Measurements from ENCODE around the gene AGBL3.
A peak's percentile ranks its signal among the peaks of the same experiment; 100 is the strongest.

The AGBL3 gene

DNA sequence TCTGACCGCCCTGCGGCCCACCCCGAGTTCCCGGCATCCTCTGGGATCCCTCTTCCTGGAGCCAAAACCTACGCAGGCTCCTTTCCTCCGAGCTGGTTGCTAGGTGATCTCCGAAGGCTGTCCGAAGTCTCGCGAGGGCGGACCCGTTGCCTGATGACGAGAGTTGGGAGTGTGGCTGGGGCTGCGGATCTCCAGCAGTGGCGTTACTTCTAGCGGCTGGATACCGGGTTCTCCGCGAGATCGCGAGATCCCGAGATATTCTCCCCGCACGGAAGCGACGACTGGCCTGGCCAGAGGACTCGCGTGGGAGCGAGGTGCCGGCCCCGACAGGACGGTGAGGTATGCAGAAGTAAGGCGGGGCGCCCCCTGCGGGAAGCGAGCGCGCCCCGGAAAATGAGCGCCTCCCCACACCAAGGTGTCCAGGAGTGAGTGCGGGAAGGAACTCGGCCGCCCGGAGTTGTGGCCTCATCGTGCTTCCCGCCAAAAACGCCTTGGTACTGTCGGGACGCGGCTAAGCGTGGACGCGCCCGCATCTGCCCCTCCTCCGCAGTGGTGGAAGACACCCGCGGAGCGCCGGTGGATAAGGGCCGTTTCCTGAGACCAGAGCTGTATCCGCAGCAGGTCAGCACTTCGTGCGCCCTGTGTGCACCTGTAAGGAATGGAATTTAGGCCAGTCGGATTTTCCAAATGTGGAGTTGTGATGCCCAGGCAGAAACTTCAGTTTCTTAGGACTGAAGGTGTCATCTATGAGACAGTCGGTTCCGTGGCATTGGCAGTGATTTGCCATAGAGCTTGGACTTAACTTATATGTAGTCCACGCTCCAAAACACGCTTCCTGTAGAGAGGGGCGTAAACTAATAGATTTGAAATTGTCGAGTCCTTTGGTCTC, at the start of gene AGBL3:
Gene AGBL3 (plus strand): TSS at position 146 of the 889 bp plus-strand sequence. CDS start 1,426 bp downstream, outside the sequence.
- peak; percentile 92 for DNase-seq (ENCODE audit: low read depth)

GRCh38 chr7:134936893-134937510, 49.3 kb upstream of the AGBL3 start:
- no peak for DNase-seq (ENCODE audit: low read depth)

- no peak for DNase-seq (ENCODE audit: low read depth)
Observed at GRCh38 chr7:134938141-134938540, 48.2 kb upstream of the AGBL3 start.

DNA sequence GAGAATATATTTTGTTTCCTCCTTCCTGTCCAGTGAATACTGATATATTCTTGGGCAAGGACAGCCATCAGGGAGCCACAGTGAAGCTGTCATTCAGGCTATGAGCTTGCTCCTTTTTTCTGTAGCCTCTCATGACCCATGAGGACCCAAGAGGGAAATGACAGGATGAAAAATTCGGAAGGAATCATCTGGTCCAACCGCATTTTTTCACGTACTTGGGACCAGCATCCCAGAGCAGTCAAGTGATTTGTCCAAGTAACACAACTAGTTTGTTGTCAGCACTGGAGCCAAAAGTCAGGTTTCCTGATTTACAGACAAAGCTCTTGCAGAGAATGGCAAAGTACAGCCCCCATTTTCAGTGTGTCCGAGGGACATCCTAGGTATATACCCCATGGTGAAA, 47.2 kb upstream of the AGBL3 start:
- DNase-seq (ENCODE audit: low read depth) = no peak

DNA sequence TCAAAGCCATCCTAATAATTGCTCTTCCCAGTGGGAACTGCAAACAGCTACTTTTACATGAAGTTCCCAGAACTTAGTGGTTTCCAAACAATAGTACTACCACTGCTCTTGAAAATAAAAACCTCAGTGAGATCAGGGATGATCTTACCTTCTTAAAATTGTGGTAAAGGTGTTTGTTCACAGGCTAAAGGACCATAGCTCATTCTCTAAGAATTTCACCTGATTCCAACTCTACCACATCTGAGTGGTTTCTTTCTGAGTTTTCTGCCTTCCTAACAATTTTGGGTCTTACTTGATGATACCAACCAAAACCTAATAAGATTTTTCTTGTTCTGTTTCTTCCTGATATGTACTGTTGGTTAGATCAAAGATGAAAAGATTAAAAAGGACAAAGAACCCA, 45.6 kb upstream of the AGBL3 start:
- DNase-seq (ENCODE audit: low read depth) = no peak

DNA sequence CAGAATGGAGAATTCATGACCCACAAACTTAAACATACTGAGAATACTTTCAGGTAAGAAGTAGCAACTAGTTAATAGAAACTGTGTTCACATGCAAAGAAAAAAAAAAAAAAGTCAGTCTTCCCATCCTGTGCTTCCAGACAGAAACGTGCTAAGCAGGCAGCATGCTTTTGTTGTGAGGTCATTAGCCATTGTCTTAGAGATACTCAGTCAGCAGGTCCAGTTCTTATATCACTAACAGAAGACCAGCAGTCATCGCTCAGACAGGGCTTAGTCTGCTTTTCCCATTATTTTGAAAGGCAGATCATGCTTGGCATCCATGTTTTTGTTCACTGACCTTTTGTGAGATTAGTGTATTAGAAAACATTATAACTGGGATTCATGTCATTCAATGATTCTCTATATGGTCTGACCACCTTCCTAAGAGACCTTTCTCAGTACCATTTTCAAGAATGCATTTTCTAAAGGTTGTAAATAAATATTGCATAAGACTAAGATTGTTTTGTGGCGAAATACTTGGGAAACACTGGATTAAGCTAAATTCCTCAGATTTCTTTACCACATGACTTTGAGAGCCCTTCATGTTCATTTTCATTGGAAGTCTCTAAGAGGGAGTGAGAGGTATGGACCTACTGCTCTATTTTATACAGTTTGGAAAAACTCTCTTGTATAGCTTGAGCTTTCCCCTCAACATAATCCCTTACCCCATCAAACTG, 45.0 kb upstream of the AGBL3 start:
- peak; percentile 96 for DNase-seq (ENCODE audit: low read depth)

DNA sequence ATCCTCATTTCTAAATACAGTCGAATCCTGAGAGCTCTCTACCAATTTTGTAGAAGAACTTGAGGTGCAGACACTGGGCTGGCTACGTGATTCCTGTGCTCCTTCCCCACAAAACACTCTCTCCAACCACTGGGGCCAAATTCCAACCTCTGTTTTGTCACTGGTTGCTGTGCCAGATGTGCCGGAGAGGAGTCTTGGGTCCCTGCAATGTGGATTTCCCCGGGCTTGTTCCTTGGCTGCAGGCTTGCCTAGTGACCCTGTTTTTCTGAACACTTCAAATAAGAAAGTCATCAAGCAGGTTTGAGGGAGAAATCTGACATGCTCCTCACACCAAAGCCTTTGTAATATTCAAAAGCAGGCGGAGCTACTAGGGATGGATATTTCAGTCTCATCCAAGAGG, 44.4 kb upstream of the AGBL3 start:
- no peak for DNase-seq (ENCODE audit: low read depth)

- DNase-seq (ENCODE audit: low read depth) = no peak
Observed at GRCh38 chr7:134942690-134943466, 43.4 kb upstream of the AGBL3 start.

- DNase-seq (ENCODE audit: low read depth) = peak; percentile 44
Observed at GRCh38 chr7:134943785-134944400, 42.4 kb upstream of the AGBL3 start.

DNA sequence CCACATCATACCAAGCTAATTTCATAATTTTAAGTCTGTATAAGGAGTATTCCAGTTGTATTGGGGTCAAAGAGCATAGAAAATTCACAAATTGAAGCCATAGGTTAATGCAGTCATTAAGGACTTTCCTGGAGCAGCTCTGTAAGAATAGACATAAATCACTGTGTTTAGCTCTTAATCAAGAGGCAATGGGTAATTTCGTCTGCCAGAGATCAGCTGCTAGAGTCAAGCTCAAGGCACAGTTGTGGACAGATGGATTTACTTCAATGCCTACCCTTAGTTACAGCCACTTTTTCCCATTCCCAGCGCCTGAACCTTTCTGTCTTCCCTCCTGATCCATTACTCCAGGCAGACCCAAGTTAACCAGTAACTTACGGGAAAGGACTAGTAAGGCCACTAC, 40.6 kb upstream of the AGBL3 start:
- DNase-seq (ENCODE audit: low read depth) = no peak

DNA sequence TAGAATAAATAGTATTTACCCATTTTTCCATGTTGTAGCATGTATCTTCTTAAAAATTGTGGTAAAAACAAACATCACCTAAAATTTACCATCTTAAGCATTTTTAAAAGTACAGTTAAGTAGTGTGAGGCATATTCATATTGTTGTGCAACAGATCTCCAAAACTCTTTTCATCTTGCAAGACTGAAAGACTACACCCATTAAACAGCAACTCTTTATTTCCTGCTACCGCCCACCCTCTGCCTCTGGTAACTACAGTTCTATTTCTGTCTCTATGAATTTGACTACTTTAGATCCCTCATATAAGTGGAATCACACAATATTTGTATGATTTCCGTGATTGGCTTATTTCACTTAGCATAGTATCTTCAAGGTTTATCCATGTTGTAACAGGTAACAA, 40.0 kb upstream of the AGBL3 start:
- peak; percentile 63 for DNase-seq (ENCODE audit: low read depth)

GRCh38 chr7:134947329-134947728, 39.0 kb upstream of the AGBL3 start:
- DNase-seq (ENCODE audit: low read depth) = no peak

DNA sequence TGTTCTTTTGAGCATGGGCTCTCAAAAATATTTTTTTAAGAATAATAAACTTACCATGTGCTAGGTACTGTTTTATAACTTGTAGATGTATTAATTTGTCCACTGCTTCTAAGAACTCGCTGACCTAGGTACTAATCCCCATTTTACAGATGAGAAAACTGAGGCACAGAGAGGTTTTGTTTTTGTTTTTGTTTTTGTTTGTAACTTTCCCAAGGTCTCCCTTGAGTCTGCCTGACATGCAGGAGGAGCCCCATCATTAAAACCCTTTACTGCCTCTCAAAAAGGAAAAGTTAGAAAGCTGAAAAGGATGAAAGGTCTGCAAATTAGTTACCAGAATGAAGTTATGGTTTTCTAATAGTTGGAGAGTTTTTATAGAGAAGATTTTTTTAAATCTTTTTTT, 38.5 kb upstream of the AGBL3 start:
- no peak for DNase-seq (ENCODE audit: low read depth)

DNA sequence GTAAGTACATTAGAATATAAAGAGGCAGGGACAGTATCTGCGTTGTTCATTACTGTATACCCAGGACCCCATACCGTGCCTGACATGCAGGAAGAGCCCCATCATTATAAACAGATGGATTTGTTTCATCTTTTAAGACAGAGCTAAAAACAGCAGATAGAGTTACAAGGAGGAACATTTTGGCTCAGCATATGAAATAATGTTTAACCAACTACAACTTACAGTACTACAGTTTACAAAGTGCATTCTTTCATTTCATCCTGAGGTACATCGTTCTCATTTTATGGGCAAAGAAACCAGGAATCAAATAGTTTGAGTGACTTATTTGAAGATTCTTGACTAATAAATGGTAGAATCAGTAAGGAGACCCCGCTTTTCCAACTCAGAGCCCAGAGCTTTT, 38.1 kb upstream of the AGBL3 start:
- DNase-seq (ENCODE audit: low read depth) = no peak

DNA sequence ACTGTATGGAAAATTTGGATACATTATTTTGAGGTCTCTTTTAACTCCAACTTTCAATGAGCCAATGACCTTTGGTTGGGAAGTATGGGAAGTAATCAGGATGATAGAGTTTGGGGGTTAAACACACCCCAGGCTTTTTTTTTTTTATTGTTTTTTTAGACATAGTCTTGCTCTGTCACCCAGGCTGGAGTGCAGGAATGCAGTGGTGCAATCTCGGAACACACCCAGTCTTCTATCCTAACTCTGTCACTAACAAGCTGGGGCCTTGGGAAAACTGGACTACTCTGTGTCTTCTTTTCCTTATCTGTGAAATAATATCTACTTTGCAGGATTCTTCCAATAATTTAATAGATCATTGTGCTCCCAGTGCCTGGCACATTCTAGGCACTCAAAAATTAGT, 37.6 kb upstream of the AGBL3 start:
- peak; percentile 54 for DNase-seq (ENCODE audit: low read depth)

- DNase-seq (ENCODE audit: low read depth) = peak; percentile 74
Observed at GRCh38 chr7:134949171-134949570, 37.1 kb upstream of the AGBL3 start.

DNA sequence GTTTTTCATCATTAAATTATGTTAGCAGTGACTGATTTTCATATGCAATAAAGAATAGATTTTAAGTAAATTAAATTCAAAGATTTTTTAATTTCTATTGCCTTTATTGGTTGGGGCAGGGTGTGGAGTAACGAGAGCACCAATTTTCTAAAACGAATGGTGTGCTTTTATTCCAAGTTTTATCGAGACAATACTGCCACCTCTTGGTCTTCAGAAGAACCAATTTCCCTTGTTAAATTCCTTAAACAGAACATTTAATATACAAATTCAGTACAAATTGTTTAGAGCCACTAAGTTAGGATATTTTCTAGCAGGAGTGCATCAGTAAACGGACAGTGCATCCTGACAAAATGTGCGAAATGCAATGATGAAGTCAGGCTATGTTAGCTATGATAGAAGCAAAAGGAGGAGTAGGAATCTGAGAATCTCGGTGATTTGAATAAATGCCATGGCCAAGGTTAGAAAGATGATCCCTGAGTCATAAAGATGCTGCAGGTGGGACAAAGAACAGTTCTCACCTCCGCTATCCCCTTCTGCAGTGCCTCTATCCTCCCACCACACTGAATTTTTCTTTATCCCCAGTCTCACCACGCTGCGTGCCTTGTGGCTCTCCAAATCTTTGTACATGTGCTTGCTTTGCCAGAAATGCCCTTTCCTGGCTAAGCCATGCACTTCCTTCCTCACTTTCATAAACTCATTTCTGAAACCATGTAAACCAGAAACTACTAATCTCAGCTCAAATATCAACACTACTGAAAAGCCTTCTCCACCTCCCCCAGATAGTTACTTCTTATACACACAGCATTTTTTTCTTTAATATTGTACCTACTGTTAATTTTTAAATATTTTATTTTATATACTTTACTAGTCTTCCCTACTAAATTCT, 31.9 kb upstream of the AGBL3 start:
- peak; percentile 43 for DNase-seq (ENCODE audit: low read depth)

DNA sequence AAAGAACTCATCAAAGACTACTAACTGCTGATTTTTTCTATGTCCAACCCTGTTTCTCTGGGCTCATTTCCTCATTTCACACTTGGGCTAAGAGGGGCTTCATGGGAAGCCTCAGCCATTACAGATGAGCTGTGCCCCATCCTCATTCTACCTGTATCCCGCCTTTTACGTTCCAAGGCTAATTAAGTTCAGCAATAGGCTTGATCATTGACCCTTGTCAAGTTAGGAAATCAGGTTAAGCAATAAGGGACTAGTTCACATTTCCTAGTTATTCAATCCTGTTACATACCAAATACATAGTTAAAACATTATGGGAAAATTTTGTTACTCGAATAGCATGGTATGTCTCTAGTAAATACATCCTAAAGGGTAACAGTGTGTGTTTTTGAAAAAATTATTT, 29.3 kb upstream of the AGBL3 start:
- no peak for DNase-seq (ENCODE audit: low read depth)

DNA sequence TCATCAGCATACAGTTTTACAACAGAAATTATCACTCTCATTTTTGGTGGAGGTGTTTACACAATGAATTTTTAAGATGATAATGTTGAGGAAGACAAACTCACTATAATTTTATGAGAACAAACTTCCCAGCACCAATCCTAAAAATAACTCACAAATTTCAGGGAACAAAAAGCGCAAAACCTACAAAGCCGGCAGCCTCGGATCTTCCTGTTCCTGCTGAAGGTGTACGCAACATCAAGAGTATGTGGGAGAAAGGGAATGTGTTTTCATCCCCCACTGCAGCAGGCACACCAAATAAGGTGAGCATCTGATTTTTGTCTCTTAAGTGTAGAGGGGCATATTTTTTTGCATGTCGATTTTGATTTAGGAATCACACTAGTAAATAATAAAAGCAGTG, 26.5 kb upstream of the AGBL3 start:
- DNase-seq (ENCODE audit: low read depth) = no peak

GRCh38 chr7:134962270-134962780, 24.0 kb upstream of the AGBL3 start:
- DNase-seq (ENCODE audit: low read depth) = no peak
